SK-N-SH (cell line): ENCODE results near the gene HYCC2. TPM values are rescaled to one million over a fixed set of nuclear protein-coding genes. Genes with fewer than 3 reads are reported as not detected.

Source experiments
- CTCF ChIA-PET: fragments of 300-600, 350-600 bp; formaldehyde crosslinking; extraction: SDS; loops from one replicate; lab custom pipeline; 2021; lab: Yijun Ruan, JAX
- POLR2A ChIA-PET: fragments of 350-600 bp; sonication (Branson Sonifier 250); formaldehyde crosslinking; extraction: SDS; loops from one replicate; lab custom pipeline; 2020; ENCODE audit warnings: antibody characterized with exemption, inconsistent platforms; lab: Yijun Ruan, JAX
- DNase-seq: peaks from one replicate; pipeline ENCODE4 v3.0.0; 2012
- H2AFZ ChIP-seq: fragments of 200-600 bp; sonication (generic); 2 replicates; pipeline ENCODE4 v1.8.1; 2016; ENCODE audit warnings: antibody characterized with exemption, mild to moderate bottlenecking, low read depth
- H3F3A ChIP-seq: fragments of 200-600 bp; sonication (generic); replicated peaks from 2 replicates; pipeline ENCODE3; 2016; ENCODE audit warnings: antibody characterized with exemption, mild to moderate bottlenecking; ENCODE audit not compliant: insufficient read depth
- H3K27ac ChIP-seq, 2 experiments: fragments of 200-500 bp in 1 of 2; fragments of 200-600 bp in 1 of 2; sonication (Bioruptor generic) in 1 of 2; sonication (generic), shearing (Covaris generic) in 1 of 2; 2 replicates each; pipeline versions ENCODE4 v1.5.1 to v1.6.1; 2014 to 2016; ENCODE audit warnings: low read depth in 2 of 2, inconsistent platforms in 1 of 2, low read length in 1 of 2, mild to moderate bottlenecking in 1 of 2, mixed read lengths in 1 of 2
- H3K27me3 ChIP-seq: fragments of 200-600 bp; sonication (generic), shearing (Covaris generic); 2 replicates; pipeline ENCODE4 v1.6.1; 2016; ENCODE audit warnings: mixed run types; ENCODE audit not compliant: insufficient read depth
- H3K36me3 ChIP-seq, 2 experiments: fragments of 200-500 bp in 1 of 2; fragments of 200-600 bp in 1 of 2; sonication (Bioruptor generic) in 1 of 2; sonication (generic) in 1 of 2; replicated peaks in 1 of 2; 2 replicates each; pipeline versions ENCODE3 to v1.5.1; 2014 to 2016; ENCODE audit warnings: low read length in 1 of 2, mild to moderate bottlenecking in 1 of 2; ENCODE audit not compliant: insufficient read depth in 2 of 2, control insufficient read depth in 1 of 2
- H3K4me1 ChIP-seq, 2 experiments: fragments of 200-500 bp in 1 of 2; fragments of 200-600 bp in 1 of 2; sonication (Bioruptor generic) in 1 of 2; sonication (generic), shearing (Covaris generic) in 1 of 2; 2 replicates each; pipeline versions ENCODE4 v1.5.1 to v1.6.1; 2014 to 2016; ENCODE audit warnings: low read depth in 1 of 2, low read length in 1 of 2, mixed run types in 1 of 2; ENCODE audit not compliant: insufficient read depth in 2 of 2, control insufficient read depth in 1 of 2
- H3K4me2 ChIP-seq: fragments of 200-600 bp; sonication (generic), shearing (Covaris generic); 2 replicates; pipeline ENCODE4 v1.6.1; 2017; ENCODE audit warnings: mixed run types
- H3K4me3 ChIP-seq, 2 experiments: fragments of 200-500 bp in 1 of 2; fragments of 200-600 bp in 1 of 2; sonication (Bioruptor generic) in 1 of 2; sonication (generic), shearing (Covaris generic) in 1 of 2; 2 replicates each; pipeline versions ENCODE4 v1.5.1 to v1.8.1; 2014 to 2016; ENCODE audit warnings: low read depth in 2 of 2, inconsistent platforms in 1 of 2, low read length in 1 of 2, mild to moderate bottlenecking in 1 of 2, mixed read lengths in 1 of 2, moderate library complexity in 1 of 2
- H3K79me2 ChIP-seq: fragments of 200-600 bp; sonication (generic); 2 replicates; pipeline ENCODE4 v1.8.1; 2017; ENCODE audit warnings: mild to moderate bottlenecking; ENCODE audit not compliant: insufficient read depth
- H3K9ac ChIP-seq: fragments of 200-600 bp; sonication (generic); 2 replicates; pipeline ENCODE4 v1.6.1; 2017; ENCODE audit warnings: mixed run types
- H3K9me2 ChIP-seq: fragments of 200-600 bp; sonication (generic); 2 replicates; pipeline ENCODE4 v1.6.1; 2017; ENCODE audit warnings: mixed run types
- H3K9me3 ChIP-seq: fragments of 200-600 bp; sonication (generic); 2 replicates; pipeline ENCODE4 v1.6.1; 2017; ENCODE audit warnings: mixed run types, mild to moderate bottlenecking, moderate library complexity
- H4K20me1 ChIP-seq: fragments of 200-600 bp; sonication (generic); 2 replicates; pipeline ENCODE4 v1.6.1; 2017; ENCODE audit warnings: mild to moderate bottlenecking, mixed run types; ENCODE audit not compliant: insufficient read depth
- CHD2 ChIP-seq: fragments of 150-350 bp; IDR thresholded peaks from 2 replicates; pipeline ENCODE4 v1.6.1; 2018; ENCODE audit warnings: low read length; ENCODE audit not compliant: partially characterized antibody
- ELF1 ChIP-seq: IDR thresholded peaks from 2 replicates; pipeline ENCODE4 v1.4.0; 2012
- EZH2phosphoT487 ChIP-seq: fragments of 200-600 bp; sonication (generic); IDR thresholded peaks from 2 replicates; pipeline ENCODE4 v1.6.1; 2017; ENCODE audit warnings: low read depth, mixed run types, mild to moderate bottlenecking, antibody characterized with exemption, moderate library complexity, borderline replicate concordance
- FOSL2 ChIP-seq: IDR thresholded peaks from 2 replicates; pipeline ENCODE4 v1.4.0; 2012; ENCODE audit warnings: low read depth, mild to moderate bottlenecking, moderate library complexity, borderline replicate concordance
- FOXJ3 ChIP-seq: sonication (generic); formaldehyde crosslinking; IDR thresholded peaks from 2 replicates; pipeline ENCODE4 v1.5.1; 2020; ENCODE audit warnings: mild to moderate bottlenecking, missing genetic modification reagents
- FOXM1 ChIP-seq: IDR thresholded peaks from 2 replicates; pipeline ENCODE4 v1.4.0; 2012; ENCODE audit warnings: low read depth, mild to moderate bottlenecking
- GABPA ChIP-seq: IDR thresholded peaks from 2 replicates; pipeline ENCODE4 v1.4.0; 2012; ENCODE audit warnings: low read depth, mild to moderate bottlenecking
- GATA2 ChIP-seq: sonication (generic); formaldehyde crosslinking; IDR thresholded peaks from 2 replicates; pipeline ENCODE4 v1.5.0; 2020; ENCODE audit warnings: mild to moderate bottlenecking, missing genetic modification reagents
- JUND ChIP-seq: IDR thresholded peaks from 2 replicates; pipeline ENCODE4 v1.4.0; 2012
- MXI1 ChIP-seq: IDR thresholded peaks from 2 replicates; pipeline ENCODE4 v1.6.1; 2012; ENCODE audit warnings: mild to moderate bottlenecking, low read depth, low read length, improper control_type of control experiment
- NFIC ChIP-seq: IDR thresholded peaks from 2 replicates; pipeline ENCODE4 v1.4.0; 2012; ENCODE audit warnings: borderline replicate concordance
- RAD21 ChIP-seq: IDR thresholded peaks from 2 replicates; pipeline ENCODE4 v1.6.1; 2012; ENCODE audit warnings: mild to moderate bottlenecking, low read length
- RCOR1 ChIP-seq: fragments of 150-350 bp; IDR thresholded peaks from 2 replicates; pipeline ENCODE4 v1.6.1; 2017; ENCODE audit warnings: antibody characterized with exemption, low read length
- RFX5 ChIP-seq: IDR thresholded peaks from 2 replicates; pipeline ENCODE4 v1.6.1; 2012; ENCODE audit warnings: mild to moderate bottlenecking, improper control_type of control experiment, low read length
- SIN3A ChIP-seq: IDR thresholded peaks from 2 replicates; pipeline ENCODE4 v1.6.1; 2012; ENCODE audit warnings: low read depth, mild to moderate bottlenecking, low read length, moderate library complexity, borderline replicate concordance
- TAF1 ChIP-seq: IDR thresholded peaks from 2 replicates; pipeline ENCODE4 v1.6.1; 2012; ENCODE audit warnings: low read depth, mild to moderate bottlenecking, low read length, moderate library complexity, borderline replicate concordance
- TCF12 ChIP-seq: IDR thresholded peaks from 2 replicates; pipeline ENCODE4 v1.4.0; 2012
- TEAD4 ChIP-seq: IDR thresholded peaks from 2 replicates; pipeline ENCODE4 v1.4.0; 2012; ENCODE audit warnings: mild to moderate bottlenecking, borderline replicate concordance; ENCODE audit not compliant: insufficient read depth
- YY1 ChIP-seq: IDR thresholded peaks from 2 replicates; pipeline ENCODE4 v1.4.0; 2012; ENCODE audit warnings: low read depth, mild to moderate bottlenecking
- WGBS: methylation state at CpG from one replicate; pipeline ENCODE4 v1.1.6; 2017; ENCODE audit warnings: low lambda C conversion rate; 5-methylcytosine and 5-hydroxymethylcytosine counted together
- polyA plus RNA-seq, 3 experiments: library from polyadenylated mRNA; depleted of rRNA; stranded (reverse); fragments of >200 nt; gene quantifications; 2 replicates each; pipeline ENCODE4 v1.2.3, GENCODE V29; 2012
- TF ChIP-seq, protein P1 (sequence below): fragments of 200-600 bp; sonication (generic); IDR thresholded peaks from 2 replicates; pipeline ENCODE4 v1.6.1; 2017; ENCODE audit warnings: antibody characterized with exemption, mild to moderate bottlenecking, moderate library complexity
- TF ChIP-seq, protein P2 (sequence below): IDR thresholded peaks from 2 replicates; pipeline ENCODE4 v1.6.1; 2012; ENCODE audit warnings: mild to moderate bottlenecking, low read depth, low read length, moderate library complexity
- TF ChIP-seq, protein P3 (sequence below): IDR thresholded peaks from 2 replicates; pipeline ENCODE4 v1.4.0; 2012; ENCODE audit warnings: low read depth

The HYCC2 gene
- polyA plus RNA-seq, 1 of the 3 experiments (the other 2 are of a cell fraction): 1.2 TPM

DNA sequence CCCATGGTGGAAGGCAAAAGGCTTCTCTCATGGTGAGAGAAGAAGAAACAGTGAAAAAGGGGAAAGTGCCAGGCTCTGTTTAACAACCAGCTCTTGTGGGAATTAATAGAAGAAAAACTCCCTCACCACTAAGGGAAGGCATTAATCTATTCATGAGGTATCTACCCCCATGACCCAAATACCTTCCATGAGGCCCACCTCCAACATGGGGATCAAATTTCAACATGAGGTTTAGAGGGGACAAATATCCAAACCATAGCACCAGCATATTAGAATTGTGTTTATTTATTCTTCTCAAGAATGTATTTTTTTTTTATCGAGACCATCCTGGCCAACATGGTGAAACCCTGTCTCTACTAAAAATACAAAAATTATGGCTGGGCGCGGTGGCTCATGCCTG, 39.6 kb upstream of the HYCC2 start:
- 99% methylated on average over 3 of the region's 3 CpGs for WGBS
- H3K9me2 ChIP-seq: no peaks in the 10 kb centered on the region
- H3F3A ChIP-seq: no peaks in the 10 kb centered on the region
- DNase-seq: no peak
- H3K27me3 ChIP-seq: no peaks in the 10 kb centered on the region
- CTCF ChIA-PET: interaction anchor here (1.1 to 1.5 kb wide), 3 partner anchors 32 to 148 kb away, joined by 3 to 4 read pairs (median 3); partner anchors contain the start of gene ORC2
- no peak overlapping the region for H3K27ac ChIP-seq
- H3K4me3 ChIP-seq: no peak overlapping the region
- H4K20me1 ChIP-seq: no peaks in the 10 kb centered on the region
- TF ChIP-seq, protein P1, sequence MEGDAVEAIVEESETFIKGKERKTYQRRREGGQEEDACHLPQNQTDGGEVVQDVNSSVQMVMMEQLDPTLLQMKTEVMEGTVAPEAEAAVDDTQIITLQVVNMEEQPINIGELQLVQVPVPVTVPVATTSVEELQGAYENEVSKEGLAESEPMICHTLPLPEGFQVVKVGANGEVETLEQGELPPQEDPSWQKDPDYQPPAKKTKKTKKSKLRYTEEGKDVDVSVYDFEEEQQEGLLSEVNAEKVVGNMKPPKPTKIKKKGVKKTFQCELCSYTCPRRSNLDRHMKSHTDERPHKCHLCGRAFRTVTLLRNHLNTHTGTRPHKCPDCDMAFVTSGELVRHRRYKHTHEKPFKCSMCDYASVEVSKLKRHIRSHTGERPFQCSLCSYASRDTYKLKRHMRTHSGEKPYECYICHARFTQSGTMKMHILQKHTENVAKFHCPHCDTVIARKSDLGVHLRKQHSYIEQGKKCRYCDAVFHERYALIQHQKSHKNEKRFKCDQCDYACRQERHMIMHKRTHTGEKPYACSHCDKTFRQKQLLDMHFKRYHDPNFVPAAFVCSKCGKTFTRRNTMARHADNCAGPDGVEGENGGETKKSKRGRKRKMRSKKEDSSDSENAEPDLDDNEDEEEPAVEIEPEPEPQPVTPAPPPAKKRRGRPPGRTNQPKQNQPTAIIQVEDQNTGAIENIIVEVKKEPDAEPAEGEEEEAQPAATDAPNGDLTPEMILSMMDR: no peak
- TF ChIP-seq RAD21: no peak
- TF ChIP-seq, all 33 proteins: peak for 0
- H3K4me2 ChIP-seq: no peak overlapping the region
- POLR2A ChIA-PET: no interaction called here
- no peaks in the 10 kb centered on the region for H3K9me3 ChIP-seq
- H3K4me1 ChIP-seq: no peaks in the 10 kb centered on the region
- no peaks in the 10 kb centered on the region for H3K36me3 ChIP-seq
- H3K79me2 ChIP-seq: peaks cover 13% of the 10 kb centered on the region; the same call in 1 of the 2 replicates
- H3K9ac ChIP-seq: no peak overlapping the region
- no peak overlapping the region for H2AFZ ChIP-seq

DNA sequence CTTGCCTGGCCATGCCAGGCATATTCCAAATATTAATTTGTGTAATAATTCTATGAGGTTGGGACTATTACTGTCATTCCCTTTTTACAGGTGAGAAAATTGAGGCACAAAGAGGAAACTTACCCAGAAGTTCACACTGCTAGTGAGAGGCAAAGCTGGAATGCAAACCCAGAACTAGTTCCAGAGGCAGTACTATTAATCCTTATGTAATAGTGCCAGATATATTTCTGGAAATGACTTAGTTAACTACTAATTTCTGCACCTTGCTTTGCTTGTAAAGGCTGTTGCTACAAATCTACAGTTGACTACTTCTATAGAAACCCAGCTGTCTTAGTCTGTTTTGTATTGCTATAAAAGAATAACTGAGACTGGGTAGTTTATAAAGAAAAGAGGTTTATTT, 39.1 kb upstream of the HYCC2 start:
- POLR2A ChIA-PET: no interaction called here
- no peak for DNase-seq
- no peaks in the 10 kb centered on the region for H3K27me3 ChIP-seq
- H3K9ac ChIP-seq: no peak overlapping the region
- no peak overlapping the region for H3K4me2 ChIP-seq
- no peak overlapping the region for H3K27ac ChIP-seq
- H3K9me2 ChIP-seq: no peaks in the 10 kb centered on the region
- H2AFZ ChIP-seq: no peak overlapping the region
- no peaks in the 10 kb centered on the region for H3K9me3 ChIP-seq
- no peaks in the 10 kb centered on the region for H3K4me1 ChIP-seq
- no peaks in the 10 kb centered on the region for H3F3A ChIP-seq
- H3K36me3 ChIP-seq: no peaks in the 10 kb centered on the region
- H3K79me2 ChIP-seq: peaks cover 8% of the 10 kb centered on the region; the same call in 1 of the 2 replicates
- no peak overlapping the region for H3K4me3 ChIP-seq
- H4K20me1 ChIP-seq: no peaks in the 10 kb centered on the region
- CTCF ChIA-PET: interaction anchor here (1.1 to 1.5 kb wide), 2 partner anchors 48 to 147 kb away, joined by 3 to 4 read pairs; partner anchors contain the start of gene ORC2
- TF ChIP-seq TCF12 (no peak), FOXM1 (no peak), YY1 (no peak), RFX5 (no peak), GABPA (no peak), SIN3A (no peak), NFIC (no peak), TEAD4 (no peak), ELF1 (no peak), CHD2 (no peak), TAF1 (no peak), EZH2phosphoT487 (no peak), MXI1 (no peak), FOSL2 (no peak), GATA2 (no peak), FOXJ3 (no peak), RCOR1 (no peak), JUND (no peak)
- TF ChIP-seq, protein P2, sequence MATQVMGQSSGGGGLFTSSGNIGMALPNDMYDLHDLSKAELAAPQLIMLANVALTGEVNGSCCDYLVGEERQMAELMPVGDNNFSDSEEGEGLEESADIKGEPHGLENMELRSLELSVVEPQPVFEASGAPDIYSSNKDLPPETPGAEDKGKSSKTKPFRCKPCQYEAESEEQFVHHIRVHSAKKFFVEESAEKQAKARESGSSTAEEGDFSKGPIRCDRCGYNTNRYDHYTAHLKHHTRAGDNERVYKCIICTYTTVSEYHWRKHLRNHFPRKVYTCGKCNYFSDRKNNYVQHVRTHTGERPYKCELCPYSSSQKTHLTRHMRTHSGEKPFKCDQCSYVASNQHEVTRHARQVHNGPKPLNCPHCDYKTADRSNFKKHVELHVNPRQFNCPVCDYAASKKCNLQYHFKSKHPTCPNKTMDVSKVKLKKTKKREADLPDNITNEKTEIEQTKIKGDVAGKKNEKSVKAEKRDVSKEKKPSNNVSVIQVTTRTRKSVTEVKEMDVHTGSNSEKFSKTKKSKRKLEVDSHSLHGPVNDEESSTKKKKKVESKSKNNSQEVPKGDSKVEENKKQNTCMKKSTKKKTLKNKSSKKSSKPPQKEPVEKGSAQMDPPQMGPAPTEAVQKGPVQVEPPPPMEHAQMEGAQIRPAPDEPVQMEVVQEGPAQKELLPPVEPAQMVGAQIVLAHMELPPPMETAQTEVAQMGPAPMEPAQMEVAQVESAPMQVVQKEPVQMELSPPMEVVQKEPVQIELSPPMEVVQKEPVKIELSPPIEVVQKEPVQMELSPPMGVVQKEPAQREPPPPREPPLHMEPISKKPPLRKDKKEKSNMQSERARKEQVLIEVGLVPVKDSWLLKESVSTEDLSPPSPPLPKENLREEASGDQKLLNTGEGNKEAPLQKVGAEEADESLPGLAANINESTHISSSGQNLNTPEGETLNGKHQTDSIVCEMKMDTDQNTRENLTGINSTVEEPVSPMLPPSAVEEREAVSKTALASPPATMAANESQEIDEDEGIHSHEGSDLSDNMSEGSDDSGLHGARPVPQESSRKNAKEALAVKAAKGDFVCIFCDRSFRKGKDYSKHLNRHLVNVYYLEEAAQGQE: no peak
- TF ChIP-seq, protein P3, sequence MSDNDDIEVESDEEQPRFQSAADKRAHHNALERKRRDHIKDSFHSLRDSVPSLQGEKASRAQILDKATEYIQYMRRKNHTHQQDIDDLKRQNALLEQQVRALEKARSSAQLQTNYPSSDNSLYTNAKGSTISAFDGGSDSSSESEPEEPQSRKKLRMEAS: no peak
